ENCODE results near the gene PARP16.

PARP16 gene

GRCh38 chr15:65219137-65219536, 67.5 kb downstream of the PARP16 start:
- Histone ChIP-seq H3K9me3 (ENCODE audit: control insufficient read depth, low read depth, low read length) (no peaks in the 10 kb centered on the region), H3K4me3 (ENCODE audit: low read length) (no peak overlapping the region), H3K27me3 (ENCODE audit: control insufficient read depth, insufficient read depth, low read length) (no peaks in the 10 kb centered on the region), H3K27ac (ENCODE audit: low read length) (no peak overlapping the region), H3K36me3 (ENCODE audit: control insufficient read depth, low read depth, low read length) (no peaks in the 10 kb centered on the region), H3K4me1 (ENCODE audit: control insufficient read depth, low read depth, low read length) (no peaks in the 10 kb centered on the region), H3K9ac (ENCODE audit: low read length) (no peak overlapping the region)

GRCh38 chr15:65217526-65218482, 68.9 kb downstream of the PARP16 start:
- Histone ChIP-seq H3K4me1 (ENCODE audit: control insufficient read depth, low read depth, low read length) (no peaks in the 10 kb centered on the region), H3K36me3 (ENCODE audit: control insufficient read depth, low read depth, low read length) (no peaks in the 10 kb centered on the region), H3K27ac (ENCODE audit: low read length) (no peak overlapping the region), H3K9ac (ENCODE audit: low read length) (no peak overlapping the region), H3K9me3 (ENCODE audit: control insufficient read depth, low read depth, low read length) (no peaks in the 10 kb centered on the region), H3K27me3 (ENCODE audit: control insufficient read depth, insufficient read depth, low read length) (no peaks in the 10 kb centered on the region), H3K4me3 (ENCODE audit: low read length) (no peak overlapping the region)

- H3K36me3 ChIP-seq (ENCODE audit: control insufficient read depth, low read depth, low read length) = no peaks in the 10 kb centered on the region
- no peaks in the 10 kb centered on the region for H3K27me3 ChIP-seq (ENCODE audit: control insufficient read depth, insufficient read depth, low read length)
- H3K4me3 ChIP-seq (ENCODE audit: low read length) = no peak overlapping the region
- no peak overlapping the region for H3K9ac ChIP-seq (ENCODE audit: low read length)
- H3K4me1 ChIP-seq (ENCODE audit: control insufficient read depth, low read depth, low read length) = no peaks in the 10 kb centered on the region
- no peak overlapping the region for H3K27ac ChIP-seq (ENCODE audit: low read length)
- H3K9me3 ChIP-seq (ENCODE audit: control insufficient read depth, low read depth, low read length) = no peaks in the 10 kb centered on the region
Measured at GRCh38 chr15:65215496-65215895, 71.2 kb downstream of the PARP16 start.

- H3K36me3 ChIP-seq (ENCODE audit: control insufficient read depth, low read depth, low read length) = no peaks in the 10 kb centered on the region
- no peak overlapping the region for H3K9ac ChIP-seq (ENCODE audit: low read length)
- H3K9me3 ChIP-seq (ENCODE audit: control insufficient read depth, low read depth, low read length) = no peaks in the 10 kb centered on the region
- no peaks in the 10 kb centered on the region for H3K4me1 ChIP-seq (ENCODE audit: control insufficient read depth, low read depth, low read length)
- H3K27me3 ChIP-seq (ENCODE audit: control insufficient read depth, insufficient read depth, low read length) = no peaks in the 10 kb centered on the region
- H3K4me3 ChIP-seq (ENCODE audit: low read length) = no peak overlapping the region
- H3K27ac ChIP-seq (ENCODE audit: low read length) = no peak overlapping the region
Measured at GRCh38 chr15:65214010-65214409, 72.7 kb downstream of the PARP16 start.

GRCh38 chr15:65213241-65213640, 73.4 kb downstream of the PARP16 start:
- no peak overlapping the region for H3K27ac ChIP-seq (ENCODE audit: low read length)
- no peaks in the 10 kb centered on the region for H3K27me3 ChIP-seq (ENCODE audit: control insufficient read depth, insufficient read depth, low read length)
- H3K9ac ChIP-seq (ENCODE audit: low read length) = no peak overlapping the region
- no peaks in the 10 kb centered on the region for H3K9me3 ChIP-seq (ENCODE audit: control insufficient read depth, low read depth, low read length)
- H3K36me3 ChIP-seq (ENCODE audit: control insufficient read depth, low read depth, low read length) = no peaks in the 10 kb centered on the region
- no peak overlapping the region for H3K4me3 ChIP-seq (ENCODE audit: low read length)
- H3K4me1 ChIP-seq (ENCODE audit: control insufficient read depth, low read depth, low read length) = no peaks in the 10 kb centered on the region

GRCh38 chr15:65212097-65212496, 74.6 kb downstream of the PARP16 start:
- no peaks in the 10 kb centered on the region for H3K4me1 ChIP-seq (ENCODE audit: control insufficient read depth, low read depth, low read length)
- no peak overlapping the region for H3K4me3 ChIP-seq (ENCODE audit: low read length)
- H3K27ac ChIP-seq (ENCODE audit: low read length) = no peak overlapping the region
- H3K36me3 ChIP-seq (ENCODE audit: control insufficient read depth, low read depth, low read length) = no peaks in the 10 kb centered on the region
- no peaks in the 10 kb centered on the region for H3K9me3 ChIP-seq (ENCODE audit: control insufficient read depth, low read depth, low read length)
- no peak overlapping the region for H3K9ac ChIP-seq (ENCODE audit: low read length)
- H3K27me3 ChIP-seq (ENCODE audit: control insufficient read depth, insufficient read depth, low read length) = no peaks in the 10 kb centered on the region

- no peaks in the 10 kb centered on the region for H3K36me3 ChIP-seq (ENCODE audit: control insufficient read depth, low read depth, low read length)
- no peaks in the 10 kb centered on the region for H3K9me3 ChIP-seq (ENCODE audit: control insufficient read depth, low read depth, low read length)
- H3K27ac ChIP-seq (ENCODE audit: low read length) = no peak overlapping the region
- no peaks in the 10 kb centered on the region for H3K27me3 ChIP-seq (ENCODE audit: control insufficient read depth, insufficient read depth, low read length)
- no peak overlapping the region for H3K9ac ChIP-seq (ENCODE audit: low read length)
- H3K4me1 ChIP-seq (ENCODE audit: control insufficient read depth, low read depth, low read length) = no peaks in the 10 kb centered on the region
- H3K4me3 ChIP-seq (ENCODE audit: low read length) = no peak overlapping the region
Measured at GRCh38 chr15:65211482-65211982, 75.2 kb downstream of the PARP16 start.

- Histone ChIP-seq H3K9me3 (ENCODE audit: control insufficient read depth, low read depth, low read length) (no peaks in the 10 kb centered on the region), H3K4me1 (ENCODE audit: control insufficient read depth, low read depth, low read length) (no peaks in the 10 kb centered on the region), H3K27me3 (ENCODE audit: control insufficient read depth, insufficient read depth, low read length) (no peaks in the 10 kb centered on the region), H3K27ac (ENCODE audit: low read length) (no peak within 1 kb of the TSS), H3K9ac (ENCODE audit: low read length) (no peak within 1 kb of the TSS), H3K36me3 (ENCODE audit: control insufficient read depth, low read depth, low read length) (no peaks in the 10 kb centered on the region), H3K4me3 (ENCODE audit: low read length) (no peak within 1 kb of the TSS)
Measured at GRCh38 chr15:65210770-65211481, 75.8 kb downstream of the PARP16 start, which contains the start of gene CILP. TSS of gene CILP (minus strand) at chr15:65211473. CDS start at chr15:65209755, 1,718 bp downstream.

GRCh38 chr15:65209701-65210643, 76.7 kb downstream of the PARP16 start:
- H3K9ac ChIP-seq (ENCODE audit: low read length) = no peak overlapping the region
- H3K27me3 ChIP-seq (ENCODE audit: control insufficient read depth, insufficient read depth, low read length) = no peaks in the 10 kb centered on the region
- no peaks in the 10 kb centered on the region for H3K9me3 ChIP-seq (ENCODE audit: control insufficient read depth, low read depth, low read length)
- H3K4me1 ChIP-seq (ENCODE audit: control insufficient read depth, low read depth, low read length) = no peaks in the 10 kb centered on the region
- H3K27ac ChIP-seq (ENCODE audit: low read length) = no peak overlapping the region
- no peaks in the 10 kb centered on the region for H3K36me3 ChIP-seq (ENCODE audit: control insufficient read depth, low read depth, low read length)
- no peak overlapping the region for H3K4me3 ChIP-seq (ENCODE audit: low read length)

- Histone ChIP-seq H3K27me3 (ENCODE audit: control insufficient read depth, insufficient read depth, low read length) (no peaks in the 10 kb centered on the region), H3K9me3 (ENCODE audit: control insufficient read depth, low read depth, low read length) (no peaks in the 10 kb centered on the region), H3K9ac (ENCODE audit: low read length) (no peak overlapping the region), H3K4me3 (ENCODE audit: low read length) (no peak overlapping the region), H3K36me3 (ENCODE audit: control insufficient read depth, low read depth, low read length) (no peaks in the 10 kb centered on the region), H3K27ac (ENCODE audit: low read length) (no peak overlapping the region), H3K4me1 (ENCODE audit: control insufficient read depth, low read depth, low read length) (no peaks in the 10 kb centered on the region)
Measured at GRCh38 chr15:65208647-65209046, 78.0 kb downstream of the PARP16 start.

Data from iPS-18a (cell line).